ENCODE measurements around the gene PPP1R9B.

Gene PPP1R9B

DNA sequence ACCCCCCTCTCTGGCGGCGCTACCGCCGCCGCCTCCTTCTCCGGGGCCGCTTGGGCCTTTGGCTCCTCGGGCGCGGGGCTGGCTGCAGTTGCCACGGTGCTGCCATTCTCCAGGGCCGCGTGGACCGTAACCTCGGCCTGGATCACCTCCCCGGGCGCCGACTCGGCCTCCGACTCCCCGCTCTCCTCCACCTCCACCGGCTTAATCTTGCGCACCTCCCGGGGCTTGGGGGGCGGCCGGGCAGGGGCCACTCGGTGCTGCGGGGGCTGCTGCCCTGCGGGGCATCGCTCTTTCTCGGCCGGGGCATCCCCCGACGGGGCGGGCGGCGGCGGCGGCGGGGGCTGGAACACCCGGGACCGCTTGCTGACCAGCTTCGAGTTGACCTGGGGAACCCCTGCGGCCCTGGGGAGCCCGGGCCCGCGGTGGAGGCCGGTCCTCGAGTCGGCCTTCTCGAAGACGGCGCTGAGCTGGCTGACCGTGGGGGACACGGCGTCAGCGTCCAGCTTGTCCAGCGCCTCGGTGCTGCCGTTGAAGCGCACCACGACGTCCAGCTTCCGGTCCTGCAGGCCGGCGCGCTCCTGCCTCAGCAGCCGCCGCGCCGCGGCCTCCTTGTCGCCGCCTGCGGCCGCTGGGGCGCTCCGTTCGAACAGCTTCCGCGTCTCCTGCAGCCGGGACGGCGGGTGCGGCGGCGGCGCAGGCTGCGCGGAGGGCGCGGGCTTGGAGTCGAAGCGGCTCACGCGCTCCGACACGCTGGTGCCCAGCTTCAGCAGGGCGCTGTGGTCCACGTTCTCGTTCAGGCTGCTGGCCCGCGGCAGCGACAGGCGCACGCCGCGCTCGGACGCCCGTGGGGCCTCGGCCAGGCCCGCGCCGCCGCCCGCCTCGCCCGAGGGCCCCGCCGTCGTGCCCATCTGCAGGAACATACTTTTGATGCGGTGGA lies 792 bp downstream of the PPP1R9B start:
- peak overlapping the region; percentile 91 for H3K4me3 ChIP-seq (ENCODE audit: low read depth, low read length)
- TF ChIP-seq, protein P1, sequence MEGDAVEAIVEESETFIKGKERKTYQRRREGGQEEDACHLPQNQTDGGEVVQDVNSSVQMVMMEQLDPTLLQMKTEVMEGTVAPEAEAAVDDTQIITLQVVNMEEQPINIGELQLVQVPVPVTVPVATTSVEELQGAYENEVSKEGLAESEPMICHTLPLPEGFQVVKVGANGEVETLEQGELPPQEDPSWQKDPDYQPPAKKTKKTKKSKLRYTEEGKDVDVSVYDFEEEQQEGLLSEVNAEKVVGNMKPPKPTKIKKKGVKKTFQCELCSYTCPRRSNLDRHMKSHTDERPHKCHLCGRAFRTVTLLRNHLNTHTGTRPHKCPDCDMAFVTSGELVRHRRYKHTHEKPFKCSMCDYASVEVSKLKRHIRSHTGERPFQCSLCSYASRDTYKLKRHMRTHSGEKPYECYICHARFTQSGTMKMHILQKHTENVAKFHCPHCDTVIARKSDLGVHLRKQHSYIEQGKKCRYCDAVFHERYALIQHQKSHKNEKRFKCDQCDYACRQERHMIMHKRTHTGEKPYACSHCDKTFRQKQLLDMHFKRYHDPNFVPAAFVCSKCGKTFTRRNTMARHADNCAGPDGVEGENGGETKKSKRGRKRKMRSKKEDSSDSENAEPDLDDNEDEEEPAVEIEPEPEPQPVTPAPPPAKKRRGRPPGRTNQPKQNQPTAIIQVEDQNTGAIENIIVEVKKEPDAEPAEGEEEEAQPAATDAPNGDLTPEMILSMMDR (IDR thresholded peaks at IDR 0.05; ENCODE audit: insufficient read depth, low read depth, low read length, missing control alignments): peak; percentile 10
- DNase-seq (ENCODE audit: low read depth): peak; percentile 78

DNA sequence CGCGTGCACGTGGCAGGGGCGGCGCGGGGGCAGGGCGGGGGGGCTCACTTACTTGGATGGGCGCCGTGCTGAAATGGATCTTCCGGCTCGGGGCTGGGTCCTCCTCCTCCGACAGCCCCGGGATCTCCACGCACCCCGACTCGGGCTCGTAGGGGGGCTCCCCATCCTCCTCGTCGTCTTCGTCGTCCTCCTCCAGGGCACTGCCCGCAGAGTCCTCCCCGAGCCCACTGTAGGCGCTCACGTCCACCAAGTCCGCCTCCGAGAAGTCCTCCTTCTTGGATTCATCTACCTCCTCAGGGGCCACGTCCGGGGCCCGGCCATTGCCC lies 1.4 kb downstream of the PPP1R9B start:
- no peak for DNase-seq (ENCODE audit: low read depth)
- H3K4me3 ChIP-seq (ENCODE audit: low read depth, low read length): peak overlapping the region; percentile 91
- TF ChIP-seq, protein P1 (IDR thresholded peaks at IDR 0.05; ENCODE audit: insufficient read depth, low read depth, low read length, missing control alignments): no peak

DNA sequence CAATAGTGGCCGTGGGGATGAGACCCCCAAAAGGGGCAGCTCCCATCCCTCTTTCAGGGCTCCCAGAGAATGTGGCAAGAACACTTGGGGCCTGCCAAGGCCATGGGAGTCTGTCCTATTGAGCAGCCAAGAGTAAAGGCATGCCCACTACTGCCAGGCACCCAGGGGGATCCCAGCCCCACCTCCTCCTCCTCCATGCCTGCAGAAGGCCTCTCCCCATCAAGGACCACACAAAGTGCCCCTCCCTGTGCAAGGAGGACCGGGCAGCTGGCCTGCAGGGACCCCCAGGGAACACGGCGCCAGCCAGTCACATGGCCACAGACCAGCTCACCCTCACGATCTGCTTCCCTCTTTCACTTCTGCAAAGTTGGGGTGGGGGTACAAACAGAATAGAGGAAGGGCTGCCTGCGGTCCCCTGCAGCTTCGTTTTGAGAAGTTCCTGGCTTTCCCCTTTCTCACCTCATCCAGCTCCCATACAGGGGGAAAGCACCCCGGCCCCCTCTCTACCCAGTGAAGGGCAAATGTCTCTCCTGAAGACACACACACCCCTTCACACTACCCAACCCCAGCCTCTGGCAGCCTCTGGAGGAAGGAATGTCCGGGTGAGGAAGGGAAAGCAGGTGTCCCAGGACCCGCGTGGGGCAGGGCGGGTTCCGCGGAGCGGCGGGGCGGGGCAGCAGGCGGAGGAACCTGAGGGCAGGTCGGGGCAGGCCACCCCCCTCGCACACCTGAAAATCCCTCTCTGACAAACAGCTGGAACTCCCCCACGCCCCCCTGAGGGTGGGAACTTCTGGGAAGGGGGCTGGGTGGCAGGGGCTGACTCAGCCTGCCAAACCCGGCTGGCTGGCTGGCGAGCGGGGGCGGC lies 2.0 kb downstream of the PPP1R9B start:
- TF ChIP-seq, protein P1 (IDR thresholded peaks at IDR 0.05; ENCODE audit: insufficient read depth, low read depth, low read length, missing control alignments): no peak
- peak overlapping the region; percentile 91 for H3K4me3 ChIP-seq (ENCODE audit: low read depth, low read length)
- peak; percentile 88 for DNase-seq (ENCODE audit: low read depth)

DNA sequence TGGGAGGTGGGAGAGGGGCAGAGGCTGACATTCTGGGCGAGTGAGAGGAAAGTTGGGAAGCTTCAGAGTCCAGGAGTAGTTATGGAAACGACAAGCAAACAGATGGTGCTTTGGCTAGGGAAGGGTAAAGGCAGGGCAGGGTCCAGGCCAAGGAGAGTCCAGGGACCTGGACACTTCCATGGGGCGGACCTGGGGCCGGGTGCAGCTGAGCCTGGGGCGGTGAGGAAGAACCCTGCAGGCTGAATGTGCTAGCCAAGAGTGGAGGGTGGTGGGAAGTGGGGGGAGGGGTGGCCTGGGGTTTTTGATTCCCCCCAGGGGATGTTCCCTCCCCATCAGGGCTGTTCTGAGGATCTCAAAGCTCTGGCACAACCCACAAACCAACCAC lies 2.6 kb downstream of the PPP1R9B start:
- peak; percentile 59 for DNase-seq (ENCODE audit: low read depth)
- peak overlapping the region; percentile 91 for H3K4me3 ChIP-seq (ENCODE audit: low read depth, low read length)
- TF ChIP-seq, protein P1 (IDR thresholded peaks at IDR 0.05; ENCODE audit: insufficient read depth, low read depth, low read length, missing control alignments): no peak

DNA sequence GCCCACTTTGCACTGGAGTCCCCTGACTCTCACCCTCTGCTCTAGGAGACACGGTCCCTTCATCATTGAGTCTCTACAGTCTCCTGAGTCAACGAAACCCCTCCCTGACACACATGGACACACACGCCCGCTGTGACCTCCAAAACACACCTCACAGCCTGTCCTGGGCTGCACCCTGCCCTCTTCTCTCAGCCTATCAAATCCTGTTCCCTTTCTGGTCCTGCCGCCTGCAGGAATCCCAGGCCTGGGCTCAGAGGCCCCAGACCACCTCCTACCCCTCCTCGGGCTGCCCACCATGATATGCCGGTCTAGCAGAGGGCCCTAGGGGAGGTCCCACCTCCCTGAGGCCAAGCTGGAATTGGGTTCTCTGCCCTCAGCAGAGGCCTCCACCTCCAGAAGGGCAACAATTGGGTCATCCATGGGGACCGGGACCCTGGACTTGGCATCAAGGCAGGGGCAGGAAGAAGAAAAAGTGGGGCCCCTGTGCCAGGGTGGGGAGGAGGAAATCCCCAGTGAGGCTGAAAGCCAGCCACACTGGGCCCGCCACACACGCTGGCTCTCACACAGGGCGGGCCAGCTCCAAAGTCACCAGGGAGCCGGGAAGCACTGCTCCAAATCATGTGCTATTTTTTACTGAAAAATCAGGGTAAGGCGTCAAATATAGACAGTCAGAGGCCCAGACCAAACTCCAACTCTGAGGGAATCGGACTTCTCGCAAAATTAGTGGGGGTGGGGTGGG lies 3.4 kb downstream of the PPP1R9B start:
- H3K4me3 ChIP-seq (ENCODE audit: low read depth, low read length): peak overlapping the region; percentile 91
- DNase-seq (ENCODE audit: low read depth): peak; percentile 56
- TF ChIP-seq, protein P1 (IDR thresholded peaks at IDR 0.05; ENCODE audit: insufficient read depth, low read depth, low read length, missing control alignments): no peak

DNA sequence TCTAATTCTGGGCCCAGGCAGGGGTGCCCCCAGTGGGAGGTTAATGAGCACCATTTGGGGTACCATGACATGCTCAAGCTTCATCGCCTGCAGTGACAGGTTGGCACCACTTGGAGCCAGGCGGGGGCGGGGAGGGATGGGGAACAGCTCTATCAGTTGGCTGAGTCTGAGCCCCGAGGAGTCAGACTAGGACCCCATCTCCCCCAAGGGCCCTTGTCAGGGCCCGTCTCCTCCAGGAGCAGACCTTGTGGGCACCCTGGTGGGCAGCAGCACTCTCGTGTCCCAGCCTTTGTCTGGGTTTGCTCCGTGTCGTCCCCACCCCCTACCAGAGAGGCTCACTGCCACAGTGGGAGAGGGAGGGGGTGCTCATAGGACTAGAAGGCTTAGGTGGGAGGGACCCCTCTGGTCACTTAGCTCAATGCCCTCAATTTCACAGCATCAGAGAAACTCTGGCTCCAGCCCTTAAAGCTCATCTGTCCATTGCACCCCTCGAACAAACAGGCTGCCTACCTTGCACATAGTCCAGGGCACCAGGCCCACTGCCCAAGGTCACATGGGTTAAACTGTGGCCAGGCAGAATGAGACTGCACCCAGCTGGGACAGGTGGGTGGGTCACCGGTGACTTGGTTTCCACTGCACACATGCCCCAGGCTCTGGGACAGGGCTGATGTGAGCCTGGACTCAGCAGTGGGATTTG lies 4.1 kb downstream of the PPP1R9B start:
- H3K4me3 ChIP-seq (ENCODE audit: low read depth, low read length): peak overlapping the region; percentile 91
- no peak for DNase-seq (ENCODE audit: low read depth)
- TF ChIP-seq, protein P1 (IDR thresholded peaks at IDR 0.05; ENCODE audit: insufficient read depth, low read depth, low read length, missing control alignments): peak; percentile 18

Measured in GM12865 (cell line).